UCSD-AML1 (cell line): ENCODE results near the gene CCNY.

Experiments used
- DNase-seq: peaks from one replicate; lab custom pipeline; 2025; ENCODE audit not compliant: unreplicated experiment; lab: John Stamatoyannopoulos, UW

The CCNY gene

GRCh38 chr10:35423505-35424306 lies 87.4 kb downstream of the CCNY start:
- DNase-seq = no peak

DNA sequence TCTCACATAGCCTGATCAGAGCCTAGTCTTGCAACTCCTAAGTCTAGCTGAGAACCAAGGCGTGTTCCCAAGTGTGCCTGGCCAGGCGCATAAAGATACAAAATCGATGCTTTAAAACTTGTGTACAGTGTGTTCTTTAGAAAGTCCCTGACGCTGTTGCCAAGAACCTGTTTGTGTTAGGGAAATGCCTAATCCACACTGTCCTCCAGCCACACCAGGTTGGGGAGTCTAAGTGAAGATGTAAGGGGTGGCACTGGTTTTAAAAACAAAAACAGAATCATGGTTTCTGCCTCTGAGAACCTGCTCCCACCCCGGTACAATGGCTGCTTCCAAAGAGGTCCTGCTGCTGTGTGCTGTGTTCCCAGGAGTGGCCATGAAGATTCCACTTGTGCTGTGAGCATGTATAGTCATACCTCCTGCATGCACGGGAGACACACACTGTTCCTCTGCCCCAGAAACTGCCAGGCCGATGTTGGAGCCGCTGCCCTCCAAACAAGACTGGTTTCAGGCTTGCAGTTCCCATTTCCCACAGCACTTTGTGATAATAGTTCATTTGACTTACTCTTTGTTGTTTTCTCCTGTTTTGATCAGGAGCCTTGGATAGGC lies 88.5 kb downstream of the CCNY start:
- no peak for DNase-seq

DNA sequence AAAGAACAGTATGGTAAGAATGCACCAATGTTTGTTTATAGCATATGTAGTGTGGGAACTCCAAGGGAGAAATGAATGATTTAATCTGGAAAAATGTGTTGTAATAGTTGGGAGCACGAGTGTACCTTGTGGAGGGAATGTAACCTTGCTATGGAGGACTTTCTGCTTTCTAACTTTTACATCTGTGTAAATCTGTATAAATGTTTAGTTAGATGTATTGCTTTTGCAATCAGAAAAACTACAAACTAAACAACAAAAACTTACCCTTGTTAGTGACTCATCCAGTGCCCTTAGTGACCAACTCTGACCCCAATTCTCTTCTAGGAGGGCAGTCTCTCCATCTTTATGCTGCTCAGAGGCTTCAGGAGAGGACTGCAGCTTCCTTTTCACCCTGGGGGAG lies 89.3 kb downstream of the CCNY start:
- DNase-seq = no peak

DNA sequence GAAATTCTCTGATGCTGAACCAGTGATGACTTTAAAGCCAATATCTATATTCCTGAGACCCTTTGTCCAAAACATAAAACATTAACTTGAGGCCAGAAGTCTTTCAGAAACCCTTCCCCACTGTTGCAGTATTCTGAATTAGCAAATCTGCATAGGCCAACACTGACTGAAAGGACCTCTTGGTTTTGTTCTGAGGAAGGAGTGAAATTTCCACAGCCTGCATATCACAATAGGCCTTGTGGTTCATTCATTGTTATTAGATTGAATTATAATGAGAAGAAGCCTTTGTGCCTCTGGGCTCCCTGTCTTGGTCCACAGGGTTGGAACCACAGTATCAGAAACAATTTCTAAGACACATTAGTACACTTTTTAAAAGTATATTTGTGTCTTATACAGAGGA lies 90.3 kb downstream of the CCNY start:
- DNase-seq = no peak

DNA sequence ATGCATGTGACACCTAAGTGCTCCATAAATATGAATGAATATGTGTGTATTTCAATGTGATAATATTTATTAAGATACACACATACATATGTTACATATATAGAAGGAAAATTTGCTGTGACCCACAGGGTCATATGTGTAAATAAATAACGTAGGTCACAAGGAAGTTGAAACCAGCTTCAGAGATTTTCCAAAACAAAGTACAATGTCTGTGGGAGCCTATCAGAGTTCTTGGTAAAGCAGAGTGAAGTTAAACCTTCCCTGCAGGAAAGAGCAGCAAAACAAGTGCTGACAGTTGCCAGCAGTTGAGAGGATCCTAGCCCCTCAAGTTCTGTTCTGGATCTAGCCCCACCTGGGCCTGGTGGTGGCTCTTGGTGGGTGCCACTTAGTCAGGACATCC lies 91.2 kb downstream of the CCNY start:
- DNase-seq = no peak

- no peak for DNase-seq
Observed at GRCh38 chr10:35428521-35428920, 92.2 kb downstream of the CCNY start.

DNA sequence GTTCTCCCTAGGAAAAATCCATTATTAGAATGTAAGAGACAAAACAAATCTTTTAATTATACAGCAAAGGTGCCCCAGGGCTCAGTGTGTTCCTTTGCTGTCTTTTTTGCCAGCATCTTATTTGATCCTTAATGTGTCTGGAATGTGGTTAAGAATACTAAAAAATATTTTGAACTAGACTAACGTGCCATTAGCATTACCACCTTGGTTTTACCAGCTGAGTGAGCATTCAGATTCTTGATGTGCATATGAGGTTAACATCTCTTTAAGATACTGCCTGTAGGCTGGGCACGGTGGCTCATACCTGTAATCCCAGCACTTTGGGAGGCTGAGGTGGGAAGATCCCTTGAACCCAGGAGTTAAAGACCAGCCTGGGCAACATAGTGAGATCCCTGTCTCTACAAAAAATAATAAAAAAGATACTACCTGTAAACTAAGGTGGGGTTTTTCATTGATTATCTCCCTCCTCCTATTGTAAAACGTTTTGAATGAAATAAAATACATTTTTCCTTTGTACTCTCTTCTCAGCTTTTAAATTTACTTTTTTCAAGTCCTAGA lies 96.6 kb downstream of the CCNY start:
- no peak for DNase-seq

GRCh38 chr10:35433851-35434426 lies 97.6 kb downstream of the CCNY start:
- no peak for DNase-seq

DNA sequence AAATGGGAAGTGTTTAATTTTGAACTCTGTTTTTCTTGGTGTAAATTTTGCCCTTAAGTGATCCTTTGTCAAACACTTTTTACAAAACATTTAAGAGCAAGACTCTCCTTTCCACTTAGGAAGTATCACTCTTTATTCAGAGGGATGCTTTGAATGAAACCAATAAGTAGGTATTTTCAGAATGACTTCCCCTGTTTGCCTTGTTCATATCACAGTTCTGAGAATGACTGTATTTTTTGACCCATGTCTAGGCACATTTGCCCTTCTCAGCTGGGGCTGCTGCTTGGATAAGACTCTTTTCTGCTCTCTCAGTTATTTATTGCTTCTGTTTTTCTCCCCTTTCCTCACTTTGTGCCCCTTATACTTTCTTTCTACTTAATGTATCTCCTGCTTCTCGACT lies 98.2 kb downstream of the CCNY start:
- no peak for DNase-seq

DNA sequence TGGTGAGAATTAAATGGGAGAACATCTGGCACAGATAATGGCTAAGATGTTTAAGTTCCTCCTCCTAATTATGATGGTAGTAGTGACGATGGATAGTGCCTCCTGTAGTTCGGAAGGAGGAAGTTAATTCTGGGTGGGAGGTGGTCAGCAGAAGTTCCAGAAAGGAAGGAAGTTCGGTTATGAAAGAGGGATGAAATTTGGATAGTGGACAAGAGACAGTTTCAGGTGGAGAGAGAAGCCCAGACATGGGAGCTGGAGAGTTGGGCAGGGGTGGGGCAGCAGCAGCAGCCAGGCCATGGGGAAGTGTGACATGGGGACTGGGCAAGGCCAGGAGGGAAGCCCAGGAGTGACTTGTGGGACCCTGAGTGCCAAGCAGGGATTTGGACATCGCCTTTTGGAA lies 99.5 kb downstream of the CCNY start:
- no peak for DNase-seq

GRCh38 chr10:35437829-35438228 lies 101.5 kb downstream of the CCNY start:
- no peak for DNase-seq

DNA sequence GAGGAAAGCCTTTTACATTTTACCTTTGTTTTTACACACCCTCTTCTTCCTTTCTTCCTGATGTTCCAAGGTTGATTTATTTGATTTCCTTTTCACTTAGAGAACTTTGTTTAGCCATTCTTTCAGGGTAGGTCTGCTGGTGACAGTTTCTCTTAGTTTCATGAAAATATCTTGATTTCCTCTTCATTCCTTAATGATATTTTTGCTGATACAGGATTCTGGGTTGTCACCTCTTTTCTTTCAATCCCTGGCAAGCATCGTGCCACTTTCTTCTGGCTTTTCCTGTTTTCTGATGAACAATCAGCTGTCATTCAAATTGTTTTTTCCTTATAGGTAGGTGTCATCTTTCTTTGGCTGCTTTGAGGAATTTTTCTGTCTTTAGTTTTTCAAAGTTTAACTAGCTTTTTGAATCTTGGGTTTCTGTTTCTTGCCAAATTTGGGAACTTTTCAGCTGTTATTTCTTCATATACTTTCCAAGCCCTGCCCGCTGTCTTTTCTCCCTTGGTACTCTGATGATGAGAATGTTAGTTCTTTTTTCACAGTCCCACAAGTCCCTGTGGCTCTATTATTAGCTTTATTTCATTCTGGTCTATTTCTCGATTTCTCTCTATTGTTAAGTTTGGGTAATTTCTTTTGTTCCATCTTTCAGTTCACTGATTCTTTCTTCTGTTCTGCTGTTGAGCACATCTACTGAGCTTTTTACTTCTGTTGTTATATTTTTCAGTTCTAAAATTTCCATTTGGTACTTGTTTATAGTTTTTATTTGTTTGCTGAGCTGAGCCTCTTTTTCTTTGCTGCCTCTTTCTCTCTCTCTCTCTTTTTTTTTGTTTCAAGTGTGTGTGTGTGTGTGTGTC lies 102.6 kb downstream of the CCNY start:
- no peak for DNase-seq

- DNase-seq = no peak
Observed at GRCh38 chr10:35440016-35440415, 103.7 kb downstream of the CCNY start.

DNA sequence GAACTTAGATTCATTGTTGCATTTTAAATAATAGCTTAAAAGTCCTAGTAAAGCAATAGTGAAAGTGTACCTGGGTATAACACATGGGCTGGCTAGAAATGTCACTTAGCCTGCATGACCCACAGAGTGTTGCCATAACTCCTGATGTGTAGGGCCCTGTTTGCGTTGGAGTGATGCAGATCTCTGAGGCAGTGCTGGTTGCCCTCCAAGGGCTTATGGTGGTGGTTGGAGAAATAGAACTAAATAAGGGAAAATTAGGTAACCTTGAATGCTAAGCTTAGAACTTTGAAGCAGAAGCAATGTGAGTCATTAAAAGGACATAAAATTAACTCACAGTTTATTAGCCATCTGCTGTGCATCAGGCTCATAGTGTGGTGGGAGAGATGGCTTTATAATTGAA lies 105.7 kb downstream of the CCNY start:
- no peak for DNase-seq

GRCh38 chr10:35442592-35442991 lies 106.3 kb downstream of the CCNY start:
- no peak for DNase-seq

GRCh38 chr10:35443858-35444257 lies 107.5 kb downstream of the CCNY start:
- DNase-seq = no peak

GRCh38 chr10:35445150-35445884 lies 109.0 kb downstream of the CCNY start:
- no peak for DNase-seq

- DNase-seq = no peak
Observed at GRCh38 chr10:35446439-35446838, 110.1 kb downstream of the CCNY start.

GRCh38 chr10:35447693-35448407 lies 111.5 kb downstream of the CCNY start:
- no peak for DNase-seq
